OCI-LY1 (cell line): ENCODE results near the gene DXO.
"Not testable (repeated sequence)": the region's sequence is repeated elsewhere in the genome, so short reads cannot be mapped to it uniquely, and the experiment has no call there.

Experiments used
- H2AFZ ChIP-seq: fragments of 200-600 bp; sonication (generic), shearing (Covaris generic); 2 replicates; pipeline ENCODE4 v1.6.0; 2014; ENCODE audit warnings: antibody characterized with exemption, mild to moderate bottlenecking, low read length
- H3F3A ChIP-seq: fragments of 200-600 bp; sonication (generic), shearing (Covaris generic); 2 replicates; pipeline ENCODE4 v1.6.0; 2014; ENCODE audit warnings: mild to moderate bottlenecking, antibody characterized with exemption, low read length, moderate library complexity; ENCODE audit not compliant: insufficient read depth
- H3K27ac ChIP-seq: fragments of 200-600 bp; sonication (generic); 2 replicates; pipeline ENCODE4 v1.5.1; 2014; ENCODE audit warnings: low read length, mixed run types, mild to moderate bottlenecking, low read depth; ENCODE audit not compliant: poor library complexity, severe bottlenecking
- H3K27me3 ChIP-seq: fragments of 200-600 bp; sonication (generic); 2 replicates; pipeline ENCODE4 v1.6.0; 2014; ENCODE audit warnings: antibody characterized with exemption, mild to moderate bottlenecking, low read length, moderate library complexity; ENCODE audit not compliant: insufficient read depth
- H3K36me3 ChIP-seq: fragments of 200-600 bp; sonication (generic); 2 replicates; pipeline ENCODE4 v1.6.1; 2014; ENCODE audit warnings: mild to moderate bottlenecking, antibody characterized with exemption, low read length, moderate library complexity, mixed read lengths; ENCODE audit not compliant: insufficient read depth
- H3K4me1 ChIP-seq: fragments of 200-600 bp; sonication (generic); 2 replicates; pipeline ENCODE4 v1.5.1; 2014; ENCODE audit warnings: mild to moderate bottlenecking, low read length, moderate library complexity; ENCODE audit not compliant: insufficient read depth, severe bottlenecking
- H3K4me2 ChIP-seq: fragments of 200-600 bp; sonication (generic), shearing (Covaris generic); 2 replicates; pipeline ENCODE4 v1.6.1; 2014; ENCODE audit warnings: low read length
- H3K4me3 ChIP-seq: fragments of 200-600 bp; sonication (generic); 2 replicates; pipeline ENCODE4 v1.5.1; 2014; ENCODE audit warnings: low read length, low read depth, mild to moderate bottlenecking, mixed read lengths; ENCODE audit not compliant: poor library complexity, severe bottlenecking
- H3K79me2 ChIP-seq: fragments of 200-600 bp; shearing (Covaris generic); 2 replicates; pipeline ENCODE4 v1.6.1; 2016; ENCODE audit warnings: mixed run types, low read length, mixed read lengths; ENCODE audit not compliant: insufficient read depth
- H3K9ac ChIP-seq: fragments of 200-600 bp; sonication (generic), shearing (Covaris generic); 2 replicates; pipeline ENCODE4 v1.6.1; 2014; ENCODE audit warnings: mild to moderate bottlenecking, low read length, mixed read lengths
- H3K9me2 ChIP-seq: fragments of 200-600 bp; sonication (generic), shearing (Covaris generic); 2 replicates; pipeline ENCODE4 v1.6.1; 2014; ENCODE audit warnings: low read depth, mild to moderate bottlenecking, low read length, mixed read lengths
- H3K9me3 ChIP-seq: fragments of 200-600 bp; shearing (Covaris generic); 2 replicates; pipeline ENCODE4 v1.6.1; 2014; ENCODE audit warnings: low read length, mixed read lengths
- H4K20me1 ChIP-seq: fragments of 200-600 bp; sonication (generic), shearing (Covaris generic); 2 replicates; pipeline ENCODE4 v1.6.0; 2016; ENCODE audit warnings: mild to moderate bottlenecking, low read length; ENCODE audit not compliant: insufficient read depth
- EZH2 ChIP-seq: fragments of 200-600 bp; sonication (generic), shearing (Covaris generic); IDR thresholded peaks from 2 replicates; pipeline ENCODE4 v1.8.0; 2017; ENCODE audit warnings: borderline replicate concordance, mixed run types, mild to moderate bottlenecking, antibody characterized with exemption, low read length, moderate library complexity, mixed read lengths
- TF ChIP-seq, protein P1 (sequence below): fragments of 200-600 bp; sonication (generic), shearing (Covaris generic); IDR thresholded peaks from 2 replicates; pipeline ENCODE4 v1.5.1; 2017; ENCODE audit warnings: mild to moderate bottlenecking, antibody characterized with exemption, low read length, moderate library complexity, mixed read lengths

The DXO gene

DNA sequence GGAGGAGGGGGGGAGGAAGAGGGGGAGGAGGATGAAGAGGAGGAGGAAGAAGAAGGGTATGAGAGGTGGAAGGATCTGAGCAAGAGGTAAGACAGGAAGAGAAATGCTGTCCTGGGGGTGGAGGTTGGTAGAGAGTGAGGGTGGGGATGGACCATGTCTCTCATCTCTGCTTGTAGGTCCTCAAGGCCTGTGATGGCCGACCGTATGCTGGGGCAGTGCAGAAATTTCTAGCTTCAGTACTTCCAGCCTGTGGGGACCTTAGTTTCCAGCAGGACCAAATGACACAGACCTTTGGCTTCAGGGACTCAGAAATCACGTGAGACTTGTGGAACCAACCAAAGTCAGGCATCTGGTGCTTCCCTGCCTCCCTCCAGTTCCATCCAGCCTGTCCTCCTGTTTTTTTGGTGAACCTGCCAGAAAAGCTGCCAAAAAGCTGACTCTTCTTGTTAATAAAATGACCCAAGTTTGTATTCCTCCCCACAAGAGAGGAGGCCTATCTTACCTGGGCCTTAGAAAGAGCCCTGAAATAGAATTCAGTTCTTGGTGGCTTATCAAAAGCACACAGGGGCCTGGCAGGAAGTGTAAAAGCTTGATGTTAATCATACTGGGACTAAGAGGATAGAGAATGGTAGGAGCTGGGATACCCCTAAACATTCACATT lies 7.4 kb upstream of the DXO start:
- no peak for TF ChIP-seq EZH2
- Histone ChIP-seq H3K27ac (no peak overlapping the region), H3K4me1 (no peaks in the 10 kb centered on the region), H3K79me2 (no peaks in the 10 kb centered on the region), H3K27me3 (no peaks in the 10 kb centered on the region), H3K4me3 (no peak overlapping the region), H3K9ac (no peak overlapping the region), H3K9me3 (no peaks in the 10 kb centered on the region), H3K4me2 (no peak overlapping the region), H4K20me1 (no peaks in the 10 kb centered on the region), H3K36me3 (no peaks in the 10 kb centered on the region), H3F3A (0 out of 2 replicates have a peak, but pooled peaks cover 2% of the 10 kb centered on the region), H3K9me2 (no peaks in the 10 kb centered on the region), H2AFZ (no peak overlapping the region)

DNA sequence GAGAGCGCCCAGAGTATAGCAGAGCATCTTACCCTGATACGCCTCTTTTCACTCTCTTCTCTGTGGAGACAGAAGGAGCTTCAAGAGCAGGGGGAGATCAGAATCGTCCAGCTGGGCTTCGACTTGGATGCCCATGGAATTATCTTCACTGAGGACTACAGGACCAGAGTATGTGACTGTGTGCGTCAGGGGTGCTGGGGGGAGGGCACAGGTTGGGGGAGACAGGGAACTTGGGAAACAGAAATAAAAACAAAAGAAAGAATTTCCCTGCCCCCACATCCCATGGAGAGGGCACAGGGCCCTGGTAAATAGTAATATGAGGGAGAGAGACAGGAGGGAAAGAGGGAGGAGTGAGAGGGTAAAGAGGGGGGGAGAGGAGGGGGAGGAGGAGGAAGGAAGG lies 6.9 kb upstream of the DXO start:
- H3K4me2 ChIP-seq: no peak overlapping the region
- H3K36me3 ChIP-seq: no peaks in the 10 kb centered on the region

DNA sequence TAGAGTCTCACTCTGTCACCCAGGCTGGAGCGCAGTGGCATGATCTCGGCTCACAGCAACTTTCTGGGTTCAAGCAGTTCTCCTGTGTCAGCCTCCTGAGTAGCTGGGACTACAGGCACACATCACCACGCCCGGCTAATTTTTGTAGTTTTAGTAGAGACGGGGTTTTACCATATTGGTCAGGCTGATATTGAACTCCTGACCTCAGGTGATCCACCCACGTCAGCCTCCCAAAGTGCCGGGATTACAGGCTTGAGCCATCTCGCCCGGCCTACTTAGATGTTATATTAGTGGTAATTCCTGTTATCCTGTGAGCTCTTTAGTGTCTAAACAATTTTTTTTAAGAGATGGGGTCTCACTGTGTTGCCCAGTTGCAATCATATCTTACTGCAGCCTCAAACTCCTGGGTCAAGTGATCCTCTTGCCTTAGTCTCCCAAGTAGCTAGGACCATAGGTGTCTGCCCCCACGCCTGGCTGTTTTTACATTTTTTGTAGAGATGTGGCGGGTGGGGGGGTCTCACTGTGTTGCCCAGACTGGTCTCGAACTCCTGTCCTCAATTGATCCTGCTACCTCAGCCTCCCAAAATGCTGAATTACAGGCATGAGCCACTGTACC lies 6.0 kb upstream of the DXO start:
- Histone ChIP-seq H3K4me1 (peaks cover 7% of the 10 kb centered on the region), H3K27me3 (no peaks in the 10 kb centered on the region), H3F3A (0 out of 2 replicates have a peak, but pooled peaks cover 5% of the 10 kb centered on the region), H3K9me2 (no peaks in the 10 kb centered on the region), H3K9me3 (no peaks in the 10 kb centered on the region), H3K27ac (no peak overlapping the region), H3K4me2 (no peak overlapping the region), H3K9ac (no peak overlapping the region), H2AFZ (no peak overlapping the region), H3K4me3 (no peak overlapping the region), H3K79me2 (no peaks in the 10 kb centered on the region), H3K36me3 (no peaks in the 10 kb centered on the region), H4K20me1 (no peaks in the 10 kb centered on the region)
- TF ChIP-seq, protein P1, sequence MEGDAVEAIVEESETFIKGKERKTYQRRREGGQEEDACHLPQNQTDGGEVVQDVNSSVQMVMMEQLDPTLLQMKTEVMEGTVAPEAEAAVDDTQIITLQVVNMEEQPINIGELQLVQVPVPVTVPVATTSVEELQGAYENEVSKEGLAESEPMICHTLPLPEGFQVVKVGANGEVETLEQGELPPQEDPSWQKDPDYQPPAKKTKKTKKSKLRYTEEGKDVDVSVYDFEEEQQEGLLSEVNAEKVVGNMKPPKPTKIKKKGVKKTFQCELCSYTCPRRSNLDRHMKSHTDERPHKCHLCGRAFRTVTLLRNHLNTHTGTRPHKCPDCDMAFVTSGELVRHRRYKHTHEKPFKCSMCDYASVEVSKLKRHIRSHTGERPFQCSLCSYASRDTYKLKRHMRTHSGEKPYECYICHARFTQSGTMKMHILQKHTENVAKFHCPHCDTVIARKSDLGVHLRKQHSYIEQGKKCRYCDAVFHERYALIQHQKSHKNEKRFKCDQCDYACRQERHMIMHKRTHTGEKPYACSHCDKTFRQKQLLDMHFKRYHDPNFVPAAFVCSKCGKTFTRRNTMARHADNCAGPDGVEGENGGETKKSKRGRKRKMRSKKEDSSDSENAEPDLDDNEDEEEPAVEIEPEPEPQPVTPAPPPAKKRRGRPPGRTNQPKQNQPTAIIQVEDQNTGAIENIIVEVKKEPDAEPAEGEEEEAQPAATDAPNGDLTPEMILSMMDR: no peak

More for the DNA sequence above, 6.9 kb upstream of the DXO start:
- H3K9ac ChIP-seq: no peak overlapping the region
- H4K20me1 ChIP-seq: no peaks in the 10 kb centered on the region
- H3K4me1 ChIP-seq: no peaks in the 10 kb centered on the region
- TF ChIP-seq EZH2: no peak
- TF ChIP-seq, protein P1: no peak
- no peak overlapping the region for H2AFZ ChIP-seq
- H3K9me3 ChIP-seq: no peaks in the 10 kb centered on the region
- H3K27me3 ChIP-seq: no peaks in the 10 kb centered on the region
- no peak overlapping the region for H3K4me3 ChIP-seq
- H3K9me2 ChIP-seq: no peaks in the 10 kb centered on the region
- 0 out of 2 replicates have a peak, but pooled peaks cover 5% of the 10 kb centered on the region for H3F3A ChIP-seq
- H3K27ac ChIP-seq: no peak overlapping the region
- H3K79me2 ChIP-seq: no peaks in the 10 kb centered on the region

DNA sequence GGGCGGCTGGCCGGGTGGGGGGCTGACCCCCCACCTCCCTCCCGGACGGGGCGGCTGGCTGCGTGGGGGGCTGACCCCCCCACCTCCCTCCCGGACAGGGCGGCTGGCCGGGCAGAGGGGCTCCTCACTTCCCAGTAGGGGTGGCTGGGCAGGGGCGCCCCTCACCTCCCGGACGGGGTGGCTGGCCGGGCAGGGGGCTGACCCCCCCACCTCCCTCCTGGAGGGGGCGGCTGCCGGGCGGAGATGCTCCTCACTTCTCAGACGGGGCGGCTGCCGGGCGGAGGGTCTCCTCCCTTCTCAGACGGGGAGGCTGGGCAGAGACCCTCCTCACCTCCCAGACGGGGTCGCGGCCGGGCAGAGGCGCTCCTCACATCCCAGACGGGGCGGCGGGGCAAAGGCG lies 4.1 kb upstream of the DXO start:
- H3K4me3 ChIP-seq, H4K20me1 ChIP-seq, H3K27me3 ChIP-seq, H3F3A ChIP-seq, H3K4me2 ChIP-seq, H3K9ac ChIP-seq, H3K9me2 ChIP-seq, H3K27ac ChIP-seq, H3K36me3 ChIP-seq, H3K9me3 ChIP-seq, H3K79me2 ChIP-seq, H2AFZ ChIP-seq: not testable (repeated sequence)
- peaks cover 18% of the 10 kb centered on the region for H3K4me1 ChIP-seq
